KMS-11 (cell line): ENCODE data around the gene MAIP1.

Source experiments
- H2AFZ ChIP-seq: fragments of 200-600 bp; sonication (generic); 2 replicates; pipeline ENCODE4 v1.6.1; 2016; ENCODE audit warnings: antibody characterized with exemption, mixed run types, low read depth
- H3K27ac ChIP-seq: fragments of 200-600 bp; sonication (generic); 2 replicates; pipeline ENCODE4 v1.6.1; 2016; ENCODE audit warnings: mild to moderate bottlenecking, mixed run types
- H3K27me3 ChIP-seq: fragments of 200-600 bp; sonication (generic); 2 replicates; pipeline ENCODE4 v1.6.1; 2017; ENCODE audit warnings: mild to moderate bottlenecking, low read depth, mixed run types, moderate library complexity; ENCODE audit not compliant: insufficient read depth
- H3K36me3 ChIP-seq: fragments of 200-600 bp; sonication (generic); 2 replicates; pipeline ENCODE4 v1.6.1; 2017; ENCODE audit warnings: mild to moderate bottlenecking, mixed run types; ENCODE audit not compliant: insufficient read depth
- H3K4me1 ChIP-seq: fragments of 200-600 bp; sonication (generic); 2 replicates; pipeline ENCODE4 v1.6.1; 2016; ENCODE audit warnings: mild to moderate bottlenecking, low read depth, mixed run types; ENCODE audit not compliant: poor library complexity, severe bottlenecking
- H3K4me2 ChIP-seq: fragments of 200-600 bp; sonication (generic); 2 replicates; pipeline ENCODE4 v1.7.0; 2016; ENCODE audit warnings: mild to moderate bottlenecking, mixed run types
- H3K4me3 ChIP-seq: fragments of 200-600 bp; sonication (generic); IDR thresholded peaks from 2 replicates; pipeline ENCODE4 v1.6.1; 2017; ENCODE audit warnings: low read depth, low read length, mixed read lengths; ENCODE audit not compliant: insufficient read depth
- H3K79me2 ChIP-seq: fragments of 200-600 bp; sonication (generic); 2 replicates; pipeline ENCODE4 v1.6.1; 2016; ENCODE audit warnings: low read depth, mixed run types; ENCODE audit not compliant: insufficient read depth
- H3K9ac ChIP-seq: fragments of 200-600 bp; sonication (generic); 2 replicates; pipeline ENCODE4 v1.6.1; 2016; ENCODE audit warnings: mild to moderate bottlenecking, mixed run types
- H4K20me1 ChIP-seq: fragments of 200-600 bp; sonication (generic); 2 replicates; pipeline ENCODE4 v1.6.1; 2016; ENCODE audit warnings: mild to moderate bottlenecking, mixed run types; ENCODE audit not compliant: insufficient read depth
- CTCF ChIP-seq: fragments of 200-600 bp; sonication (generic); conservative IDR thresholded peaks from 2 replicates; pipeline ENCODE4 v1.6.1; 2017; ENCODE audit warnings: low read depth, mild to moderate bottlenecking, antibody characterized with exemption, low read length, moderate library complexity, mixed read lengths

MAIP1 gene

GRCh38 chr2:200012401-200012800 is 57.0 kb downstream of the MAIP1 start:
- H2AFZ ChIP-seq = no peak overlapping the region
- no peaks in the 10 kb centered on the region for H3K79me2 ChIP-seq
- H3K27me3 ChIP-seq = no peaks in the 10 kb centered on the region
- H3K9ac ChIP-seq = no peak overlapping the region
- no peak overlapping the region for H3K4me2 ChIP-seq
- H3K27ac ChIP-seq = no peak overlapping the region
- H4K20me1 ChIP-seq = no peaks in the 10 kb centered on the region
- H3K4me3 ChIP-seq = no peak overlapping the region
- no peaks in the 10 kb centered on the region for H3K4me1 ChIP-seq
- no peaks in the 10 kb centered on the region for H3K36me3 ChIP-seq
- TF ChIP-seq CTCF = no peak
